ENCODE measurements around the gene ADGRD1. TPM values are rescaled to one million over a fixed set of nuclear protein-coding genes. Genes with fewer than 3 reads are reported as not detected.

Gene ADGRD1
- total RNA-seq, 4 donors from 2014 or later, result 28.2 to 52.4 (median 41.8) TPM

DNA sequence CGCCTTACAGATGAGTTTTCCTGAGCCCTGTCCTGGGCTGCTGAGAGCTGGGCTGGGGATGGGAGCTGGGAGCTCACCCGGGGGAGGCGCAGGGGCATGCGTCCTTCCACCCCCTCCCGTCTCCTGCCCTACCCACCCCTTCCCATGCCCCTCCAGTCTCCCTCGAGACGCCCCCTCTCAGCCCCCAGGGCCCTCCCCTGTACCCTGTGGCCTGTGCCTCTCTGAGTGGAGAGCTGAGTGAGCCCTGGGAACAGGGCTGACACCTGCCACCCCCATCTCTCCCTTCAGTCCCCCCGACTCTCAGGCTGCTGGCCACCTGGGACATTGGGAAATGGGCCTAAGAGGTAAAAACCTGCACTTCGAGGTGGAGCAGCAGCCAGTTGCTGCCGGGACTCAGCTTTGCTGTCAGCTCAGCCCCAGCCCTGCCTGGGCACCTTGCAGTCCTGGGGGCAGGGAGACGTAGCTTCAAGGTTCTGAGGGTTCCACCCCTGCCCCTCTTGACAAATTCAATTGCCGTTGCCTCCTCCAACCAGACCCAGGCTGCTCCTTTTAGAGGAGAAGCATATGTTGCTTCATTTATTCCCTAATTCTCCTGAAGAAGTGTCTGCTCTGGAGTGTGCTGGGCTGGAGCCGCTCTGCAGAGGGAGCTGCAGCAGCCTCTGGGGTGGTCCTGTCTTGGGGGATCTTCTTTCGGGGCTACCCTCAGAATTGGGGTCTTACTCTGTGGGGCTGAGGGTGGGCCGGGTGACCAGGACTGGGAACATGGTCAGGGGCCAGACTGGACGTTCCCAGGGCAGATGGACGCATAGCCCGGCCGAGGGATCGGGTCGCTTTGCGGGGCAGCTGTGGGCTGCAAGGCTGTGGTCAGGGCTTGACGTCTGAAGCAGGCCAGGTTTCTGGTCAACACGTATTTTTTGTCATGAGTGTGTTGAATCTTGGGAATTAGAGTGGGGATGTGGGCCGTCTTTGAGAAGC, 141.4 kb downstream of the ADGRD1 start:
- no peak overlapping the region for H3K4me3 ChIP-seq
- H3K27ac ChIP-seq (replicated peaks in 1 of 4), result no peak overlapping the region
- 94% methylated on average over 18 of the region's 25 CpGs for WGBS
- peaks cover 0 to 8% (median 6%) of the 10 kb centered on the region in 4 donors for H3K36me3 ChIP-seq
- H3K9me3 ChIP-seq, result no peaks in the 10 kb centered on the region
- peaks cover 0 to 7% (median 2%) of the 10 kb centered on the region in 4 donors for H3K4me1 ChIP-seq
- no peaks in the 10 kb centered on the region for H3K27me3 ChIP-seq
- no peak for DNase-seq (ENCODE audit: extremely low spot score)
- intact Hi-C loops (cut with DNase I), result no loop called here
- no peak for TF ChIP-seq POLR2A (IDR thresholded peaks at IDR 0.05; ENCODE audit: low read depth)
- TF ChIP-seq CTCF (IDR thresholded peaks at IDR 0.05), result no peak
- no peak for TF ChIP-seq EP300 (IDR thresholded peaks at IDR 0.05)
- no peak for TF ChIP-seq POLR2AphosphoS5 (IDR thresholded peaks at IDR 0.05)

GRCh38 chr12:131095826-131096680, 142.3 kb downstream of the ADGRD1 start:
- peaks cover 0 to 8% (median 6%) of the 10 kb centered on the region in 4 donors for H3K36me3 ChIP-seq
- intact Hi-C loops (cut with DNase I), result no loop called here
- no peaks in the 10 kb centered on the region for H3K9me3 ChIP-seq
- no peak for DNase-seq (ENCODE audit: extremely low spot score)
- H3K4me3 ChIP-seq, result no peak overlapping the region
- 83% methylated on average over 26 of the region's 26 CpGs for WGBS
- H3K4me1 ChIP-seq, result peaks cover 0 to 7% (median 1%) of the 10 kb centered on the region in 4 donors
- H3K27ac ChIP-seq (replicated peaks in 1 of 4), result no peak overlapping the region
- no peak for TF ChIP-seq EP300 (IDR thresholded peaks at IDR 0.05)
- TF ChIP-seq CTCF (IDR thresholded peaks at IDR 0.05), result no peak
- no peak for TF ChIP-seq POLR2A (IDR thresholded peaks at IDR 0.05; ENCODE audit: low read depth)
- no peak for TF ChIP-seq POLR2AphosphoS5 (IDR thresholded peaks at IDR 0.05)
- no peaks in the 10 kb centered on the region for H3K27me3 ChIP-seq

GRCh38 chr12:131096681-131097181, 143.0 kb downstream of the ADGRD1 start:
- no peak for DNase-seq (ENCODE audit: extremely low spot score)
- TF ChIP-seq CTCF (IDR thresholded peaks at IDR 0.05) (no peak), EP300 (IDR thresholded peaks at IDR 0.05) (no peak), POLR2AphosphoS5 (IDR thresholded peaks at IDR 0.05) (no peak), POLR2A (IDR thresholded peaks at IDR 0.05; ENCODE audit: low read depth) (no peak)

DNA sequence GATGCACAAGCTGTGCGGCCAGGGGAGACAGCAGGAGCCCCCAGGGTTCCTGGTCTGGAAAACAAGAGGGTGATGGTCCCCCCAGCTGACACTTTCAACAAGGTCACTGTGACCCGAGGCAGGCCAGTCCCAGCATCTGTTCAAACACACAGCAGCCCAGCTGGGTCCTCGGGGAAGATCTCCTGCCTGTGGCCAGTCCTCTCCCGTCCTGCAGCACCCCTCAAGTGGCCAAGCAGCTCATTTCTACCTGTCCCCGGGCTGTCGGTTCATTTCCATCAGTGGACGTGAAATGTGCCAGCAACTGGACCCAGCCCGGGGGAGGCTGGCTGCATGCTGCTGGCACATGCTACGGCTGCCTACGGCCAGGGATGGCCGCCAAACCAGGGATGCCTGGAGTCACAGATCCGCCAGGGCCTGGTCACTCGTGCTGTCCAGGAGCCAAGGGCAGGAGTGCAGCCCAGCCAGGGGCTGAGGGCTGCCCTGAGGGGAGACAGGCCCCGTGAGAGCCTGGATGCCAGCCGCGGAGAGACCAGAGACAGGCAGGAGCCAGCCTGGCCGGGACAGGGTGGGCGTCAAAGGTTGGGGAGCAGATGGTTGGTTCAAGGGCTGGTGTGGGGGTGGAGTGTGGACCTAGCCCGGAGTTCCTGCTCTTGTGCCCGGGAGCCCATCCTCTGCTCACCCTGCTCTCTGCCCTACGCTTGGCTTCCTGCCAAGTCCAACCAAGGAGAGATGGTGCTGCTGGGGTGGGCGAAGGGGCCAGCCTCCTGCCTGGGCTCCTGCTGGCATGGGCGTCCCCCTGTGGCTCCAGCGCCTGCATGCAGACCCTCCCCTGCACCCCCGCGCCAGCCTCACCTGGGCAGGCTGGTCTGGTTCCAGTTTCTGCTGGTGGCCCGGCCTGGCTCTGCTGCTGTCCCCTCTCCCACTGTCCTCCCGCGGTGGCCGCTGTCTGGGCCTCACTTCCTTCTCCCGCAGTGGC, 143.8 kb downstream of the ADGRD1 start:
- no peak for TF ChIP-seq CTCF (IDR thresholded peaks at IDR 0.05)
- no peak for TF ChIP-seq POLR2A (IDR thresholded peaks at IDR 0.05; ENCODE audit: low read depth)
- no peak for TF ChIP-seq POLR2AphosphoS5 (IDR thresholded peaks at IDR 0.05)
- TF ChIP-seq EP300 (IDR thresholded peaks at IDR 0.05), result no peak
- DNase-seq (ENCODE audit: extremely low spot score), result no peak
- Histone ChIP-seq H3K27me3 (no peaks in the 10 kb centered on the region), H3K4me1 (peaks cover 0 to 7% (median 1%) of the 10 kb centered on the region in 4 donors), H3K36me3 (peaks cover 0 to 11% (median 6%) of the 10 kb centered on the region in 4 donors), H3K27ac (replicated peaks in 1 of 4) (no peak overlapping the region), H3K4me3 (no peak overlapping the region), H3K9me3 (no peaks in the 10 kb centered on the region)
- WGBS, result 76% methylated on average over 21 of the region's 31 CpGs
- intact Hi-C loops (cut with DNase I), result no loop called here

More at GRCh38 chr12:131096681-131097181, 143.0 kb downstream of the ADGRD1 start:
- intact Hi-C loops (cut with DNase I), result no loop called here
- Histone ChIP-seq H3K27me3 (no peaks in the 10 kb centered on the region), H3K9me3 (no peaks in the 10 kb centered on the region), H3K4me1 (peaks cover 0 to 7% (median 1%) of the 10 kb centered on the region in 4 donors), H3K36me3 (peaks cover 0 to 11% (median 6%) of the 10 kb centered on the region in 4 donors), H3K27ac (replicated peaks in 1 of 4) (no peak overlapping the region), H3K4me3 (no peak overlapping the region)
- whole genome bisulfite sequencing, result 78% methylated on average over 10 of the region's 13 CpGs

All from esophagus muscularis mucosa (tissue), 4 donors.